ENCODE data around the gene FAM222B. TPM values are rescaled to one million over a fixed set of nuclear protein-coding genes. Genes with fewer than 3 reads are reported as not detected.
A peak's percentile ranks its signal among the peaks of the same experiment; 100 is the strongest.
"Not testable (repeated sequence)": the region's sequence is repeated elsewhere in the genome, so short reads cannot be mapped to it uniquely, and the experiment has no call there.

The FAM222B gene
- total RNA-seq, 1 experiment from 2014 or later = 18.5 TPM

DNA sequence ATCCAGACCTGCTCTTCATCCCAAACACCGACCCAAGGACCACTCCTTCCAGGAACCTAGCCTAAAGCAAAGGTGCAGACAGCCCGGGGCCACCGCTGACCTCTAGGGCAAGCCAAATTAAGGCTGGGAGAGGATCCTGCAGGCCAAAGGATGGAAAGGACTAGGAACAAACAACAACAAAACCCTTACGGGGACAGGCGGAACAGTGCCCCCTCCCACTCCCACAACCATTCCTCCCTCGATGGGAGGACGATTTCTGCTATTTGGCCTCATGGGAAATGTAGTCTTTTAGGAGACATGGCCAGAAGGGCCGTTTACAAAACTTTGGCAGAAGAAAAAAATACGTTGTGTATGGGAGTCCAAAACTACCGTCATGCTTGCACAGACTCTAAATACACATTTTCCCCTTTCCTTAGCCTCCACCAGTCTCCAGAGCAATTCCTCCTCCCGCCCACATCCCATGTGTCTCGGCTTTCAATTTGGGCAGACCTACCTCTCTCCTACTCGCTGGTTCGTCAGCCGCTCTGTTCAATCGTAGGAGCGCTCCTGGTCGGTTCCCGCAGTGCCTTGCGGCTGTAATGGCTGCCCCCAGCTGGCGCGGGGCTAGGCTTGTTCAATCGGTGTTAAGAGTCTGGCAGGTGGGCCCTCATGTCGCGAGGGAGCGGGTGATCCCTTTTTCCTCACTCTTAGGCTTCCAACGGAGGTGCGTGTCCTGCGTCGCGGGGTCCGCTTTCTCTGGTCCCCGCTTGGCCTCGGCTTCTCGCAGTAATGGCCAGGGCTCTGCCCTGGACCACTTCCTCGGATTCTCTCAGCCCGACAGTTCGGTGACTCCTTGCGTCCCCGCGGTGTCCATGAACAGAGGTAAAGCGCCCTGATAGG lies 12.1 kb upstream of the FAM222B start, which contains the start of gene ERAL1:
Gene ERAL1 (plus strand): TSS at position 560 of the 879 bp plus-strand sequence. CDS start 19 bp downstream, at position 579.
- H3K27ac Mint-ChIP-seq (ENCODE audit: low read depth, unreplicated experiment) = peak within 1 kb of the TSS; percentile 87
- H3K36me3 Mint-ChIP-seq (ENCODE audit: insufficient read depth, unreplicated experiment) = peaks cover 33% of the 10 kb centered on the region
- TF ChIP-seq, protein P1, sequence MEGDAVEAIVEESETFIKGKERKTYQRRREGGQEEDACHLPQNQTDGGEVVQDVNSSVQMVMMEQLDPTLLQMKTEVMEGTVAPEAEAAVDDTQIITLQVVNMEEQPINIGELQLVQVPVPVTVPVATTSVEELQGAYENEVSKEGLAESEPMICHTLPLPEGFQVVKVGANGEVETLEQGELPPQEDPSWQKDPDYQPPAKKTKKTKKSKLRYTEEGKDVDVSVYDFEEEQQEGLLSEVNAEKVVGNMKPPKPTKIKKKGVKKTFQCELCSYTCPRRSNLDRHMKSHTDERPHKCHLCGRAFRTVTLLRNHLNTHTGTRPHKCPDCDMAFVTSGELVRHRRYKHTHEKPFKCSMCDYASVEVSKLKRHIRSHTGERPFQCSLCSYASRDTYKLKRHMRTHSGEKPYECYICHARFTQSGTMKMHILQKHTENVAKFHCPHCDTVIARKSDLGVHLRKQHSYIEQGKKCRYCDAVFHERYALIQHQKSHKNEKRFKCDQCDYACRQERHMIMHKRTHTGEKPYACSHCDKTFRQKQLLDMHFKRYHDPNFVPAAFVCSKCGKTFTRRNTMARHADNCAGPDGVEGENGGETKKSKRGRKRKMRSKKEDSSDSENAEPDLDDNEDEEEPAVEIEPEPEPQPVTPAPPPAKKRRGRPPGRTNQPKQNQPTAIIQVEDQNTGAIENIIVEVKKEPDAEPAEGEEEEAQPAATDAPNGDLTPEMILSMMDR (IDR thresholded peaks at IDR 0.05; ENCODE audit: unreplicated experiment) = no peak
- BruUV-seq (replicated peaks) = no TSS peak
- intact Hi-C loops (cut with micrococcal nuclease) = loop anchor here (1.0 to 10.0 kb wide), 2 partner anchors 90 to 91 kb away; no protein-coding TSS in a partner anchor
- H3K27me3 Mint-ChIP-seq (ENCODE audit: insufficient read depth, unreplicated experiment) = no peaks in the 10 kb centered on the region
- H3K9me3 Mint-ChIP-seq (ENCODE audit: unreplicated experiment) = no peaks in the 10 kb centered on the region
- POLR2A ChIA-PET = interaction anchor here (0.6 to 1.4 kb wide), 7 partner anchors 12 to 845 kb away, joined by 3 to 6 read pairs (median 3); partner anchors contain the start of gene FAM222B
- CTCF ChIA-PET = interaction anchor here (0.7 to 1.1 kb wide), 2 partner anchors 63 to 93 kb away, joined by 3 read pairs; no protein-coding TSS in a partner anchor
- H3K4me3 Mint-ChIP-seq (ENCODE audit: unreplicated experiment) = peak within 1 kb of the TSS; percentile 90
- DNase-seq (ENCODE audit: unreplicated experiment) = peak; percentile 93
- H3K4me1 Mint-ChIP-seq (ENCODE audit: insufficient read depth, unreplicated experiment) = no peaks in the 10 kb centered on the region

DNA sequence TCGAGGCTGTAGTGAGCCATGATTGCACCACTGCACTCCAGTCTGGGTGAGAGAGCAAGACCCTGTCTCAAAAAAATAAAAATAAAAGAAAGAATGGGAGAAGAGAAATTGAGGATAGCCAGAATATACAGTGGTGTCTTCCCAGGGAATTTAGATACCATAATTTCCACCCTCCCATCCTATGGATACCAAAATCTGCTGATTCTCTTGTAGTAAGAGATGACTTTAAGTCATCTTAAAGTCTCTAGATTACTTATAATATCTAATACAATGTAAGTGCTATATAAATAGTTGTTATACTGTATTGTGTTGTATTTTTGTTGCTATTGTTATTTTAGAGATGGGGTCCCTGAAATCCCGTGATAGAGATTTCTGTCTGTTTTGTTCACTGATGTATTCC lies 10.7 kb upstream of the FAM222B start:
- DNase-seq (ENCODE audit: unreplicated experiment) = no peak
- ChIA-PET CTCF (no interaction called here), POLR2A (interaction anchor here (0.8 to 1.0 kb wide), 3 partner anchors 10 to 14 kb away, joined by 3 to 4 read pairs (median 3); no protein-coding TSS in a partner anchor)
- Mint-ChIP-seq H3K4me1 (ENCODE audit: insufficient read depth, unreplicated experiment) (no peaks in the 10 kb centered on the region), H3K27me3 (ENCODE audit: insufficient read depth, unreplicated experiment) (no peaks in the 10 kb centered on the region), H3K4me3 (ENCODE audit: unreplicated experiment) (no peak overlapping the region), H3K27ac (ENCODE audit: low read depth, unreplicated experiment) (no peak overlapping the region), H3K36me3 (ENCODE audit: insufficient read depth, unreplicated experiment) (peaks cover 22% of the 10 kb centered on the region), H3K9me3 (ENCODE audit: unreplicated experiment) (no peaks in the 10 kb centered on the region)
- BruUV-seq (replicated peaks) = no TSS peak
- TF ChIP-seq, protein P1 (IDR thresholded peaks at IDR 0.05; ENCODE audit: unreplicated experiment) = no peak
- intact Hi-C loops (cut with micrococcal nuclease) = loop anchor here (10.0 kb wide), 1 partner anchor 92 kb away; no protein-coding TSS in a partner anchor

GRCh38 chr17:28849281-28849680 lies 6.7 kb upstream of the FAM222B start:
- ChIA-PET CTCF (interaction anchor here (0.7 to 1.7 kb wide), 6 partner anchors 9 to 115 kb away, joined by 3 to 7 read pairs (median 3); no protein-coding TSS in a partner anchor), POLR2A (interaction anchor here (0.6 to 0.9 kb wide), 4 partner anchors 10 to 47 kb away, joined by 3 read pairs; no protein-coding TSS in a partner anchor)
- H3K27ac Mint-ChIP-seq (ENCODE audit: low read depth, unreplicated experiment) = no peak overlapping the region
- H3K36me3 Mint-ChIP-seq (ENCODE audit: insufficient read depth, unreplicated experiment) = peaks cover 1% of the 10 kb centered on the region
- peak; percentile 24 for DNase-seq (ENCODE audit: unreplicated experiment)
- BruUV-seq (replicated peaks) = no TSS peak
- no peaks in the 10 kb centered on the region for H3K4me1 Mint-ChIP-seq (ENCODE audit: insufficient read depth, unreplicated experiment)
- no peak overlapping the region for H3K4me3 Mint-ChIP-seq (ENCODE audit: unreplicated experiment)
- TF ChIP-seq, protein P1 (IDR thresholded peaks at IDR 0.05; ENCODE audit: unreplicated experiment) = no peak
- intact Hi-C loops (cut with micrococcal nuclease) = no loop called here
- no peaks in the 10 kb centered on the region for H3K27me3 Mint-ChIP-seq (ENCODE audit: insufficient read depth, unreplicated experiment)
- H3K9me3 Mint-ChIP-seq (ENCODE audit: unreplicated experiment) = no peaks in the 10 kb centered on the region

- H3K27ac Mint-ChIP-seq (ENCODE audit: low read depth, unreplicated experiment); H3K27me3 Mint-ChIP-seq (ENCODE audit: insufficient read depth, unreplicated experiment); H3K36me3 Mint-ChIP-seq (ENCODE audit: insufficient read depth, unreplicated experiment); H3K4me3 Mint-ChIP-seq (ENCODE audit: unreplicated experiment); BruUV-seq (replicated peaks); H3K4me1 Mint-ChIP-seq (ENCODE audit: insufficient read depth, unreplicated experiment); H3K9me3 Mint-ChIP-seq (ENCODE audit: unreplicated experiment); intact Hi-C loops (cut with micrococcal nuclease): not testable (repeated sequence)
- peak; percentile 42 for DNase-seq (ENCODE audit: unreplicated experiment)
- ChIA-PET CTCF (interaction anchor here (0.6 to 1.7 kb wide), 5 partner anchors 34 to 116 kb away, joined by 3 to 7 read pairs (median 3); no protein-coding TSS in a partner anchor), POLR2A (interaction anchor here (0.6 to 0.9 kb wide), 3 partner anchors 9 to 34 kb away, joined by 3 read pairs; no protein-coding TSS in a partner anchor)
- TF ChIP-seq, protein P1 (IDR thresholded peaks at IDR 0.05; ENCODE audit: unreplicated experiment) = peak; percentile 44
Measured at GRCh38 chr17:28848667-28849066, 6.1 kb upstream of the FAM222B start.

GRCh38 chr17:28846699-28847098 lies 4.1 kb upstream of the FAM222B start:
- intact Hi-C loops (cut with micrococcal nuclease); H3K4me1 Mint-ChIP-seq (ENCODE audit: insufficient read depth, unreplicated experiment); DNase-seq (ENCODE audit: unreplicated experiment); H3K4me3 Mint-ChIP-seq (ENCODE audit: unreplicated experiment); H3K27me3 Mint-ChIP-seq (ENCODE audit: insufficient read depth, unreplicated experiment); H3K27ac Mint-ChIP-seq (ENCODE audit: low read depth, unreplicated experiment); H3K36me3 Mint-ChIP-seq (ENCODE audit: insufficient read depth, unreplicated experiment); BruUV-seq (replicated peaks); H3K9me3 Mint-ChIP-seq (ENCODE audit: unreplicated experiment): not testable (repeated sequence)
- POLR2A ChIA-PET = interaction anchor here (0.7 to 1.3 kb wide), 3 partner anchors 36 to 95 kb away, joined by 3 to 5 read pairs (median 4); no protein-coding TSS in a partner anchor
- CTCF ChIA-PET = interaction anchor here (0.6 kb wide), 1 partner anchor 77 kb away, joined by 3 read pairs; no protein-coding TSS in a partner anchor

Data from MCF 10A (cell line).